ENCODE results near the gene CCDC120. TPM values are rescaled to one million over a fixed set of nuclear protein-coding genes. Genes with fewer than 3 reads are reported as not detected.

Gene CCDC120
- total RNA-seq, 2 donors from 2014 or later, result 11.3 to 11.8 TPM

DNA sequence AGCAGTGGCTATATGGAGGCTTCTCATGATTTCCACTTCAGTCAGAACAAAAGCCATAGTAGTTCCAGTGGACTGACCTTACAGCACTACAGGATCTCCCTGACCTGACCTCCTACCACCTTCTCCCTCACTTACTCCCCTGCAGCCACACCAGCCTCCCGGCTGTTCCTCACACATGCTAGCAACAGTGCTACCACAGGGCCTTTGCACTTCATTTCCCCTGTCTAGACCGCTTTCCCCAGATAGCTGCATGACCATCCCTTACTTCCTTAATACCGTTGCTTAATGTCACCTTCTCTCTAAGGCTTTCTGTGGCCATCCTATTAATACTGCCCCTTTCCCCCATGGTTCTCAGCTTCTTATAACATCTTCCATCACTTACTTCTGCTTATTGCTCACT lies 51.6 kb downstream of the CCDC120 start:
- H3K27me3 ChIP-seq, result no peaks in the 10 kb centered on the region
- intact Hi-C loops (cut with DNase I), result no loop called here
- H3K9ac ChIP-seq (ENCODE audit: low read depth in 2 of 2, low read length in 2 of 2), result no peak overlapping the region
- no peaks in the 10 kb centered on the region for H3K9me3 ChIP-seq
- TF ChIP-seq, protein P1, sequence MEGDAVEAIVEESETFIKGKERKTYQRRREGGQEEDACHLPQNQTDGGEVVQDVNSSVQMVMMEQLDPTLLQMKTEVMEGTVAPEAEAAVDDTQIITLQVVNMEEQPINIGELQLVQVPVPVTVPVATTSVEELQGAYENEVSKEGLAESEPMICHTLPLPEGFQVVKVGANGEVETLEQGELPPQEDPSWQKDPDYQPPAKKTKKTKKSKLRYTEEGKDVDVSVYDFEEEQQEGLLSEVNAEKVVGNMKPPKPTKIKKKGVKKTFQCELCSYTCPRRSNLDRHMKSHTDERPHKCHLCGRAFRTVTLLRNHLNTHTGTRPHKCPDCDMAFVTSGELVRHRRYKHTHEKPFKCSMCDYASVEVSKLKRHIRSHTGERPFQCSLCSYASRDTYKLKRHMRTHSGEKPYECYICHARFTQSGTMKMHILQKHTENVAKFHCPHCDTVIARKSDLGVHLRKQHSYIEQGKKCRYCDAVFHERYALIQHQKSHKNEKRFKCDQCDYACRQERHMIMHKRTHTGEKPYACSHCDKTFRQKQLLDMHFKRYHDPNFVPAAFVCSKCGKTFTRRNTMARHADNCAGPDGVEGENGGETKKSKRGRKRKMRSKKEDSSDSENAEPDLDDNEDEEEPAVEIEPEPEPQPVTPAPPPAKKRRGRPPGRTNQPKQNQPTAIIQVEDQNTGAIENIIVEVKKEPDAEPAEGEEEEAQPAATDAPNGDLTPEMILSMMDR (IDR thresholded peaks at IDR 0.05), result no peak
- H3K36me3 ChIP-seq, result no peaks in the 10 kb centered on the region
- no peak for DNase-seq
- no peak overlapping the region for H3K4me3 ChIP-seq
- H3K27ac ChIP-seq, result no peak overlapping the region
- no peaks in the 10 kb centered on the region for H3K4me1 ChIP-seq

DNA sequence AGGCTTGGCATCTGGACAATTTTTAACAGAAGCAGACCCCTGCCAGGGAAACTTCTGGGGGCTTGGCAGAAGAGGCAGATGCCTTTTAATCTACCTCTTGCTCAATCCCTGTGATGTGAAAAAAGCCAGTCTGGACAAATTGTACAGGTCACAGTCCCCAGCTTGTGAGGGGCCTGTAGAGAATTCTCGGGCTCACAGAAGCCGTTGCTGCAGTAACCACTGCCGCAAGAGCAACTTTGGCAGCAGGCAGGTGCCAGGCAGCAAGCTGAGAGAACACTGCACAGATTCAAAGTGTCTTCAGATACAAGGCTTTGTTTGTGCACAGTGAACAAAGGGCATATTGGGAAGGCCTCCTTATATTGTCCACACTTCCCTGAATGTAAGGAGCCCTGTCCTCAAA lies 53.0 kb downstream of the CCDC120 start:
- no peaks in the 10 kb centered on the region for H3K36me3 ChIP-seq
- TF ChIP-seq, protein P1 (IDR thresholded peaks at IDR 0.05), result no peak
- H3K4me3 ChIP-seq, result no peak overlapping the region
- no peaks in the 10 kb centered on the region for H3K9me3 ChIP-seq
- H3K27ac ChIP-seq, result no peak overlapping the region
- DNase-seq, result no peak
- no peaks in the 10 kb centered on the region for H3K27me3 ChIP-seq
- no peaks in the 10 kb centered on the region for H3K4me1 ChIP-seq
- intact Hi-C loops (cut with DNase I), result no loop called here
- H3K9ac ChIP-seq (ENCODE audit: low read depth in 2 of 2, low read length in 2 of 2), result no peak overlapping the region

DNA sequence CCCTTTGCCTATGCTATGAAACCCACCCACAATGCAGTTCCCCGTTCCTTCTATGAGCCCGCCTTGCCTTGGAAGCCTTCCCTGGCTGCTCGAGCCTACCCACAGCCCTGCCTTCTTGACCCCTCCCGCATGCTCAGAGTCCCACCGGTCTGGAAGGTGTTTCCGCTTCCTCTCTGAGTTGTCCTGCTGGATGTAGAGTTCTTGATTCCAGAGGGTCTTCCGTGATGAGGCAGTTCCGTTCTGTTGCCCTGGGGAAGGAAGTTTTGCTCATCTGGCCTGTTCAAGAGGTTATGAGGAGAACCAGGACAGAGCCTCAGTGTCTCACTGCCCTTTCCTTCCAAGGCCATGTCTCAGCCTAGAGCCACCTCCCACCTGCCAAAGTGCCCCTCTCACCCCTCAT lies 57.3 kb downstream of the CCDC120 start:
- H3K36me3 ChIP-seq, result no peaks in the 10 kb centered on the region
- no peak overlapping the region for H3K9ac ChIP-seq (ENCODE audit: low read depth in 2 of 2, low read length in 2 of 2)

DNA sequence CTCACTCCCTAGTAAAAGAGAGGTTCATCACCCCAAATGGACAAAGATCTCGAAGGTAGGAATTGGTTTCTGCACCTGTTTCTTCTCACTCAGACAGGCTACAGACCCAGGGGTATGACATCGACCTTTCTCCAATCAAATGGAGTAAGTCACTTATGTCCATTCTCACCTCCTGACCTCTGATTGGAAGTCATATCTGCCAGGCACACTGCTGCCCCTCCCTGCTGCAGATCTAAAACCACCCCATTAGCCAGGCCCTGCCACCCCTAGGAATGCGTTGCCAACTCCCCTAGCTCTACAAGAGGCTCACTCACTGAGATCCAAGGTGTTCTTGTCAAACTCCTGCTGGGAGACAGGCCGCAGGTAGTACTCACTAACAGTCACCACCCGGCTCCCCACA lies 57.9 kb downstream of the CCDC120 start:
- Histone ChIP-seq H3K36me3 (no peaks in the 10 kb centered on the region), H3K9ac (ENCODE audit: low read depth in 2 of 2, low read length in 2 of 2) (no peak overlapping the region), H3K4me3 (no peak overlapping the region), H3K27me3 (no peaks in the 10 kb centered on the region), H3K9me3 (no peaks in the 10 kb centered on the region), H3K27ac (no peak overlapping the region), H3K4me1 (no peaks in the 10 kb centered on the region)
- TF ChIP-seq, protein P1 (IDR thresholded peaks at IDR 0.05), result no peak
- no peak for DNase-seq
- intact Hi-C loops (cut with DNase I), result no loop called here

More for the DNA sequence above, 57.3 kb downstream of the CCDC120 start:
- Histone ChIP-seq H3K4me1 (no peaks in the 10 kb centered on the region), H3K27me3 (no peaks in the 10 kb centered on the region), H3K4me3 (no peak overlapping the region), H3K27ac (no peak overlapping the region), H3K9me3 (no peaks in the 10 kb centered on the region)
- TF ChIP-seq, protein P1 (IDR thresholded peaks at IDR 0.05), result no peak
- DNase-seq, result no peak
- intact Hi-C loops (cut with DNase I), result no loop called here

DNA sequence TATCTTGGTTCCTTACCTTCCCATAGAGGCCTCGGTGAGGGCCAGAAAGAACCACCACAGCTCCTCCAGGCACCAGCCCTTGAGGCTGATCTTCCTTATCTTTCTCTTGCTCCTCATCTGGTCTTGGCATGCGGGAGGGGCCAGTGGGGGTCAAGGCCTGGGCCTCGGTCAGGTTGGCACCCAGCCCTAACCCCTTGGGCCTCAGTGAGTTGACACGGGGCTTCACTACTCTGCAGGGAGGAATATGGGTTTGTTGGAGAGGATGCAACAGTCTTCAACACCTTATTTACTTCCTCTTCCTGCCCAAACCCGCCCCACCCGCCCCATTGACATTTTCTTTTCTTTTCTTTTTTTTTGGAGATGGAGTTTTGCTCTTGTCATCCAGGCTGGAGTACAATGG lies 58.8 kb downstream of the CCDC120 start:
- H3K4me3 ChIP-seq, result no peak overlapping the region
- intact Hi-C loops (cut with DNase I), result no loop called here
- DNase-seq, result no peak
- H3K9ac ChIP-seq (ENCODE audit: low read depth in 2 of 2, low read length in 2 of 2), result no peak overlapping the region
- H3K9me3 ChIP-seq, result no peaks in the 10 kb centered on the region
- no peak overlapping the region for H3K27ac ChIP-seq
- H3K36me3 ChIP-seq, result no peaks in the 10 kb centered on the region
- no peaks in the 10 kb centered on the region for H3K27me3 ChIP-seq
- H3K4me1 ChIP-seq, result no peaks in the 10 kb centered on the region
- TF ChIP-seq, protein P1 (IDR thresholded peaks at IDR 0.05), result no peak

Other genes with a start within 250 kb of the CCDC120 start
- gene ERAS, start 232.5 kb upstream of the CCDC120 start, total RNA-seq, result under 1 TPM in 1 of 2 donors, not detected in 1; 0.32 TPM
- 10 to 100 TPM in 1 of 2 donors, 1 to 10 TPM in 1; 6.0 to 10.1 TPM for gene PCSK1N, start 223.4 kb upstream of the CCDC120 start, total RNA-seq
- 10 to 100 TPM; 48.8 to 91.0 TPM for gene TIMM17B, start 161.2 kb upstream of the CCDC120 start, total RNA-seq
- gene PQBP1, start 161.1 kb upstream of the CCDC120 start, total RNA-seq, result 10 to 100 TPM; 68.1 to 76.3 TPM
- 10 to 100 TPM; 57.8 to 83.1 TPM for gene SLC35A2, start 147.4 kb upstream of the CCDC120 start, total RNA-seq
- gene PIM2, start 140.0 kb upstream of the CCDC120 start, total RNA-seq, result 10 to 100 TPM; 14.3 to 18.8 TPM
- 10 to 100 TPM; 40.2 to 40.9 TPM for gene OTUD5, start 101.4 kb upstream of the CCDC120 start, total RNA-seq
- 1 to 10 TPM in 1 of 2 donors, under 1 TPM in 1; 0.90 to 1.0 TPM for gene KCND1, start 87.2 kb upstream of the CCDC120 start, total RNA-seq
- 10 to 100 TPM; 32.0 to 36.9 TPM for gene GRIPAP1, start 56.7 kb upstream of the CCDC120 start, total RNA-seq
- 10 to 100 TPM; 22.4 to 28.5 TPM for gene TFE3, start 15.6 kb upstream of the CCDC120 start, total RNA-seq
- gene PRAF2, start 15.0 kb downstream of the CCDC120 start, total RNA-seq, result 1 to 10 TPM; 7.0 to 9.9 TPM
- gene WDR45, start 20.9 kb downstream of the CCDC120 start, total RNA-seq, result 10 to 100 TPM; 40.6 to 46.9 TPM
- 10 to 100 TPM; 25.0 to 27.6 TPM for gene GPKOW, start 64.7 kb downstream of the CCDC120 start, total RNA-seq
- gene MAGIX, start 103.8 kb downstream of the CCDC120 start, total RNA-seq, result 10 to 100 TPM in 1 of 2 donors, 1 to 10 TPM in 1; 4.3 to 14.7 TPM
- 100 to 1,000 TPM; 157 to 227 TPM for gene PLP2, start 112.9 kb downstream of the CCDC120 start, total RNA-seq
- 10 to 100 TPM; 16.7 to 25.5 TPM for gene PRICKLE3, start 127.4 kb downstream of the CCDC120 start, total RNA-seq
- gene SYP, start 141.2 kb downstream of the CCDC120 start, total RNA-seq, result 1 to 10 TPM; 6.4 to 7.4 TPM
- 1 to 10 TPM; 1.0 TPM for gene CACNA1F, start 174.3 kb downstream of the CCDC120 start, total RNA-seq
- gene CCDC22, start 176.5 kb downstream of the CCDC120 start, total RNA-seq, result 10 to 100 TPM; 17.6 to 22.6 TPM
- gene FOXP3, start 205.7 kb downstream of the CCDC120 start, total RNA-seq, result under 1 TPM; 0.21 to 0.30 TPM
- gene PPP1R3F, start 210.8 kb downstream of the CCDC120 start, total RNA-seq, result 1 to 10 TPM; 1.9 to 2.8 TPM
- not detected for gene GAGE10, start 244.6 kb downstream of the CCDC120 start, total RNA-seq

Data from colonic mucosa (tissue), 4 donors.